Ureter (tissue), 1 donor: Measurements from ENCODE around the gene TRIM40. TPM values are rescaled to one million over a fixed set of nuclear protein-coding genes. Genes with fewer than 3 reads are reported as not detected.
"Not testable (repeated sequence)": the region's sequence is repeated elsewhere in the genome, so short reads cannot be mapped to it uniquely, and the experiment has no call there.

ENCODE experiments used
- DNase-seq: peaks from one replicate; pipeline ENCODE4 v3.0.0-alpha.2; 2020; ENCODE audit warnings: low spot score
- total RNA-seq: library from RNA; stranded (reverse); gene quantifications from one replicate; pipeline ENCODE4 v1.2.4, GENCODE V29; 2023
- donor health status: DM: yes; HTN: yes; CAD: no.

Gene TRIM40
- total RNA-seq, 1 donor from 2014 or later, result not detected

- no peak for DNase-seq
Observed at GRCh38 chr6:30163090-30163917, 27.4 kb downstream of the TRIM40 start, which contains the start of gene TRIM15. TRIM15 (plus strand) TSS chr6:30163546; CDS start chr6:30163685, 139 bp downstream.

GRCh38 chr6:30163918-30164654 is 28.1 kb downstream of the TRIM40 start:
- no peak for DNase-seq

- DNase-seq, result no peak
Observed at GRCh38 chr6:30164714-30165113, 28.8 kb downstream of the TRIM40 start.

GRCh38 chr6:30165238-30165637 is 29.3 kb downstream of the TRIM40 start:
- DNase-seq, result not testable (repeated sequence)

- DNase-seq, result no peak
Observed at GRCh38 chr6:30167101-30167500, 31.2 kb downstream of the TRIM40 start.

- DNase-seq, result no peak
Observed at GRCh38 chr6:30168741-30169140, 32.8 kb downstream of the TRIM40 start.

GRCh38 chr6:30169658-30170614 is 34.0 kb downstream of the TRIM40 start:
- no peak for DNase-seq

- DNase-seq, result no peak
Observed at GRCh38 chr6:30171677-30172471, 35.9 kb downstream of the TRIM40 start.

GRCh38 chr6:30172681-30173080 is 36.7 kb downstream of the TRIM40 start:
- DNase-seq, result no peak

- DNase-seq, result no peak
Observed at GRCh38 chr6:30175765-30176164, 39.8 kb downstream of the TRIM40 start.

- no peak for DNase-seq
Observed at GRCh38 chr6:30178837-30179236, 42.9 kb downstream of the TRIM40 start.

GRCh38 chr6:30180145-30180544 is 44.2 kb downstream of the TRIM40 start:
- DNase-seq, result no peak

- DNase-seq, result no peak
Observed at GRCh38 chr6:30184417-30185031, 48.6 kb downstream of the TRIM40 start.

- DNase-seq, result no peak
Observed at GRCh38 chr6:30185846-30186484, 50.0 kb downstream of the TRIM40 start.

- DNase-seq, result no peak
Observed at GRCh38 chr6:30188541-30188940, 52.6 kb downstream of the TRIM40 start.

GRCh38 chr6:30192076-30192475 is 56.1 kb downstream of the TRIM40 start:
- DNase-seq, result no peak

- no peak for DNase-seq
Observed at GRCh38 chr6:30194797-30195690, 59.1 kb downstream of the TRIM40 start.

- no peak for DNase-seq
Observed at GRCh38 chr6:30195951-30196350, 60.0 kb downstream of the TRIM40 start.

- DNase-seq, result no peak
Observed at GRCh38 chr6:30196376-30196775, 60.4 kb downstream of the TRIM40 start.
